Measurements from ENCODE around the gene HMGCR.
"Not testable (repeated sequence)": the region's sequence is repeated elsewhere in the genome, so short reads cannot be mapped to it uniquely, and the experiment has no call there.

DNA sequence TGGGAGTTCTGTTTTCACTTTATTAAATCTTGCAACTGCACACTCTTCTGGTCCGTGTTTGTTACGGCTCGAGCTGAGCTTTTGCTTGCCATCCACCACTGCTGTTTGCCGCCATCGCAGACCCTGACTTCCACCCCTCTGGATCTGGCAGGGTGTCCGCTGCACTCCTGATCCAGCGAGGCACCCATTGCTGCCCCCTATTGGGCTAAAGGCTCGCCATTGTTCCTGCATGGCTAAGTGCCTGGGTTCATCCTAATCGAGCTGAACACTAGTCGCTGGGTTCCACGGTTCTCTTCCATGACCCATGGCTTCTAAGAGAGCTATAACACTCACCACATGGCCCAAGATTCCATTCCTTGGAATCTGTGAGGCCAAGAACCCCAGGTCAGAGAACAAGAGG is 32.5 kb upstream of the HMGCR start:
- TF ChIP-seq, protein P1, sequence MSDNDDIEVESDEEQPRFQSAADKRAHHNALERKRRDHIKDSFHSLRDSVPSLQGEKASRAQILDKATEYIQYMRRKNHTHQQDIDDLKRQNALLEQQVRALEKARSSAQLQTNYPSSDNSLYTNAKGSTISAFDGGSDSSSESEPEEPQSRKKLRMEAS (IDR thresholded peaks at IDR 0.05), result not testable (repeated sequence)
- TF ChIP-seq NRF1 (IDR thresholded peaks at IDR 0.05; ENCODE audit: low read depth, low read length); BRCA1 (IDR thresholded peaks at IDR 0.05; ENCODE audit: low read depth, low read length); PHF8 (conservative IDR thresholded peaks at IDR 0.05; ENCODE audit: low read depth, low read length): not testable (repeated sequence)
- peak in 2 of 3 experiments; percentile 13 to 23; a peak in 2 of 4 replicates for TF ChIP-seq CTCF (IDR thresholded peaks at IDR 0.05; ENCODE audit: control extremely low read depth in 1 of 3, insufficient read depth in 1 of 3, low read depth in 1 of 3, low read length in 3 of 3)
